Colonic mucosa (tissue), 4 donors: ENCODE results near the gene CAMTA2. TPM values are rescaled to one million over a fixed set of nuclear protein-coding genes. Genes with fewer than 3 reads are reported as not detected.

Experiments used
- DNase-seq: peaks from one replicate; pipeline ENCODE4 v3.0.0-alpha.2; 2020
- H3K27ac ChIP-seq: fragments of 200-600 bp; one replicate; pipeline ENCODE4 v1.8.0; 2021
- H3K27me3 ChIP-seq: fragments of 200-600 bp; one replicate; pipeline ENCODE4 v1.8.0; 2021
- H3K36me3 ChIP-seq: fragments of 200-600 bp; one replicate; pipeline ENCODE4 v1.8.0; 2021
- H3K4me1 ChIP-seq: fragments of 200-600 bp; one replicate; pipeline ENCODE4 v1.8.0; 2021; ENCODE audit warnings: mild to moderate bottlenecking
- H3K4me3 ChIP-seq: fragments of 200-600 bp; one replicate; pipeline ENCODE4 v1.8.0; 2021
- H3K9ac ChIP-seq, 2 donors: one replicate each; pipeline ENCODE4 v1.7.0; 2013; ENCODE audit warnings: control low read depth in 2 of 2, low read depth in 2 of 2, low read length in 2 of 2
- H3K9me3 ChIP-seq: fragments of 200-600 bp; one replicate; pipeline ENCODE4 v1.8.0; 2021
- intact Hi-C: fragments of 100-400 bp; cut with DNase I; formaldehyde crosslinking; loops from one replicate; pipeline ENCODE4 v1.14.1; 2022
- total RNA-seq, 2 donors: library from RNA; stranded (reverse); fragmentation: NEBNext Ultra II Directional in 1 of 2; extraction: Animal tissue kit (Norgen Biotek cat#: 25700) in 1 of 2; gene quantifications; one replicate each; pipeline ENCODE4 v1.2.1, GENCODE V29; 2021
- TF ChIP-seq, protein P1 (sequence below): fragments of 200-600 bp; IDR thresholded peaks from one replicate; pipeline ENCODE4 v1.8.0; 2022; ENCODE audit warnings: antibody characterized with exemption, mild to moderate bottlenecking
- donor health status: healthy.
- donor health status: DM: no; HTN: no; CAD: no.
- donor health status: DM: no; HTN: no; CAD: no.

The CAMTA2 gene
- total RNA-seq, 2 donors from 2014 or later: 39.8 to 52.6 TPM

- peaks cover 9% of the 10 kb centered on the region for H3K36me3 ChIP-seq
- H3K4me3 ChIP-seq: no peak overlapping the region
- intact Hi-C loops: no loop called here
- no peaks in the 10 kb centered on the region for H3K9me3 ChIP-seq
- H3K27ac ChIP-seq: no peak overlapping the region
- DNase-seq: no peak
- no peaks in the 10 kb centered on the region for H3K27me3 ChIP-seq
- TF ChIP-seq, protein P1, sequence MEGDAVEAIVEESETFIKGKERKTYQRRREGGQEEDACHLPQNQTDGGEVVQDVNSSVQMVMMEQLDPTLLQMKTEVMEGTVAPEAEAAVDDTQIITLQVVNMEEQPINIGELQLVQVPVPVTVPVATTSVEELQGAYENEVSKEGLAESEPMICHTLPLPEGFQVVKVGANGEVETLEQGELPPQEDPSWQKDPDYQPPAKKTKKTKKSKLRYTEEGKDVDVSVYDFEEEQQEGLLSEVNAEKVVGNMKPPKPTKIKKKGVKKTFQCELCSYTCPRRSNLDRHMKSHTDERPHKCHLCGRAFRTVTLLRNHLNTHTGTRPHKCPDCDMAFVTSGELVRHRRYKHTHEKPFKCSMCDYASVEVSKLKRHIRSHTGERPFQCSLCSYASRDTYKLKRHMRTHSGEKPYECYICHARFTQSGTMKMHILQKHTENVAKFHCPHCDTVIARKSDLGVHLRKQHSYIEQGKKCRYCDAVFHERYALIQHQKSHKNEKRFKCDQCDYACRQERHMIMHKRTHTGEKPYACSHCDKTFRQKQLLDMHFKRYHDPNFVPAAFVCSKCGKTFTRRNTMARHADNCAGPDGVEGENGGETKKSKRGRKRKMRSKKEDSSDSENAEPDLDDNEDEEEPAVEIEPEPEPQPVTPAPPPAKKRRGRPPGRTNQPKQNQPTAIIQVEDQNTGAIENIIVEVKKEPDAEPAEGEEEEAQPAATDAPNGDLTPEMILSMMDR: no peak
- no peak overlapping the region for H3K9ac ChIP-seq
- H3K4me1 ChIP-seq: no peaks in the 10 kb centered on the region
These were observed 37.1 kb upstream of the CAMTA2 start for GRCh38 chr17:5024604-5025003.

GRCh38 chr17:5023588-5024147, 36.2 kb upstream of the CAMTA2 start:
- H3K4me3 ChIP-seq: no peak overlapping the region
- no peaks in the 10 kb centered on the region for H3K9me3 ChIP-seq
- H3K4me1 ChIP-seq: no peaks in the 10 kb centered on the region
- H3K36me3 ChIP-seq: peaks cover 9% of the 10 kb centered on the region
- H3K27ac ChIP-seq: no peak overlapping the region
- TF ChIP-seq, protein P1: no peak
- H3K9ac ChIP-seq: no peak overlapping the region
- DNase-seq: no peak
- no peaks in the 10 kb centered on the region for H3K27me3 ChIP-seq
- intact Hi-C loops: no loop called here

GRCh38 chr17:5022171-5022711, 34.8 kb upstream of the CAMTA2 start:
- no peak overlapping the region for H3K4me3 ChIP-seq
- H3K4me1 ChIP-seq: no peaks in the 10 kb centered on the region
- no peak overlapping the region for H3K9ac ChIP-seq
- TF ChIP-seq, protein P1: no peak
- intact Hi-C loops: no loop called here
- H3K36me3 ChIP-seq: peaks cover 9% of the 10 kb centered on the region
- H3K27ac ChIP-seq: no peak overlapping the region
- H3K9me3 ChIP-seq: no peaks in the 10 kb centered on the region
- DNase-seq: no peak
- no peaks in the 10 kb centered on the region for H3K27me3 ChIP-seq

- peaks cover 9% of the 10 kb centered on the region for H3K36me3 ChIP-seq
- TF ChIP-seq, protein P1: no peak
- no peak for DNase-seq
These were observed 33.1 kb upstream of the CAMTA2 start for GRCh38 chr17:5020502-5021023.

GRCh38 chr17:5019475-5019956, 32.0 kb upstream of the CAMTA2 start:
- H3K9ac ChIP-seq: no peak overlapping the region
- TF ChIP-seq, protein P1: no peak
- no peak for DNase-seq
- H3K36me3 ChIP-seq: peaks cover 9% of the 10 kb centered on the region
- H3K4me3 ChIP-seq: no peak overlapping the region
- intact Hi-C loops: no loop called here
- no peak overlapping the region for H3K27ac ChIP-seq
- H3K27me3 ChIP-seq: no peaks in the 10 kb centered on the region
- no peaks in the 10 kb centered on the region for H3K4me1 ChIP-seq
- no peaks in the 10 kb centered on the region for H3K9me3 ChIP-seq

More at GRCh38 chr17:5020502-5021023, 33.1 kb upstream of the CAMTA2 start:
- Histone ChIP-seq H3K4me1 (no peaks in the 10 kb centered on the region), H3K9ac (no peak overlapping the region), H3K27me3 (no peaks in the 10 kb centered on the region), H3K4me3 (no peak overlapping the region), H3K9me3 (no peaks in the 10 kb centered on the region), H3K27ac (no peak overlapping the region)
- intact Hi-C loops: no loop called here
